HG03342 (cell line): ENCODE results near the gene PRR23E.

Source experiments
- ATAC-seq: cut with Tn5 transposase; IDR thresholded peaks from one replicate; pipeline ENCODE4 v1.9.1; 2021; ENCODE audit warnings: mild to moderate bottlenecking, moderate library complexity; ENCODE audit not compliant: unreplicated experiment

PRR23E gene

GRCh38 chr3:127164615-127165014 is 28.3 kb upstream of the PRR23E start:
- ATAC-seq, result no peak

- ATAC-seq, result no peak
These were observed 27.9 kb upstream of the PRR23E start for GRCh38 chr3:127165036-127165435.

- no peak for ATAC-seq
These were observed 27.0 kb upstream of the PRR23E start for GRCh38 chr3:127165694-127166485.

DNA sequence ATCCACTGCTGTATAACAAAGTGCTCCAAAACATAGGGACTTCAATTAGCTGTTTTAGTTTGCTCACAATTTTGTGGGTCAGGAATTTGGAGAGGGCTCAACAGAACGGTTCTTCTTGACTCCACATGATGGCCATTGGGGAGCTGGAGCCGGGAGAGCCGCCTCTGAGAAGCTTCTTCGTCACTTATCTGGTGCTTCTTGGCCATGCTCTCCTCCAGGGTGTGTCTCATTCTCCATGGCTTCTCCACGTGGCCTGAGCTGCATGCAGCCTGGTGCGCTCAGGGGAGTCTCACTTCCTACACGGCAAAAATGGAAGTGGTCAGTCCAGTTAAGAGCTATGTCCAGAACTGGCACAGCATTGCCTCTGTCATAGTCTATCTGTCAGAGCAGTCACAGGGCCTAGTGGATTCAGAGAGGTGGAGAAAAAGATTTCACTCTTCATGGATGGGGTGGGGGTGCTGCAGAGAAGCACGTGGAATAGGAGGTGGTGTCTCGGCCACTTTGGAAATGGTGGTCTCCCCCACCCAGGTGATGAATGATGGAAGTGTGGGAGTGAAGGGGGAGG is 26.3 kb upstream of the PRR23E start:
- ATAC-seq, result no peak

DNA sequence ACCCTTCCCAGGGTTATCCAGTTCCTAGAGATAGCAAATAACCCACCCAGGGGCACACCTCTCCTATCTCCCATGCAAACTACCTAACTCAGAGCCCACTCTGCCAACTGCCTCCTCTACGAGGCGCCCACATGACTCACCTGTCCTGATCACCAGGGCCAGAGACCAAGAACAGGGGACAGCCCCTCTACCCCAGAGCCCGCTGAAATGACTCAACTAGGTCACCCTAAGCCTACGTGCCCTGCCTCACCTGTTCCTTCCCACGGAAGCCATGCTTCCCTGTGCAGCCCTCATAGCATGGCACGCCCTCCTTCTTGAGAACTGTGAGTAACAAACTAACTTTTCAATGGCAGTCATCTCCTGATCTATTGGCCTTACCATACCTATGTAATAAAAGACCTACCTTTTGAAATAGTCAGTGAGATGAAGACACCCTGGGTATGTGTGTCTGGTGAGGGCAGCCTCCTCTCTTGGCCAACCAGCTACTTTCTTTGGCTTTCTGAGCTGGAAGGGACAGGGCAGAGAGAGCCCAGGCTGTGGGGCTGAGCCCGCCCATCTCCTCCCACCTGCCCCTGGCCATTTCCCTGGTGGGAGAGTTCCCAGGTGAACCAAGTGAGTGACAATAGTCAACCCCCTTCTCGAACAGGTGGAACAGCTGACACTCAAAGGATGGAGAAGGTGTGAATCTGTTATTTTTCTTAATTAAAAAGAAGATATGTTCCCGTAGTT is 25.5 kb upstream of the PRR23E start:
- no peak for ATAC-seq

DNA sequence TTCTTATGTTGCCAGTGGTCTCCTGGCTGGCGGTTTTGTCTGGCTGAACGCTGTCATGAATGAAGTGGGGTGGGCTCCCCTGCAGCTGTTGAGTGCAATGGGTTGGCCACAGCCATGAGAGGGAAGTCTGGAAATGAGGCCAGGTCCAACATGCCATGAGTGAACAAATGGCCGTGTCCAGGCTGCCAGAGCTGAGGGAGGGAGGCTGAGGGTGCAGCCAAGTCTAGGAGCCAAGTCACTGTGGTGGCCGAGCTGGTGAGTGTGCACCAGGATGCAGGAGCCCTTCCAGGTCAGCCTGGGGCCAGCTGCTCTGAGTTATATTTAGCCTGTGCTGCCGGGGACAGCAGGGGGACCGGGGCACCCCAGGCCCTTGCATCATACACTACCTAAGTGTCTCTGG is 24.7 kb upstream of the PRR23E start:
- ATAC-seq, result no peak

DNA sequence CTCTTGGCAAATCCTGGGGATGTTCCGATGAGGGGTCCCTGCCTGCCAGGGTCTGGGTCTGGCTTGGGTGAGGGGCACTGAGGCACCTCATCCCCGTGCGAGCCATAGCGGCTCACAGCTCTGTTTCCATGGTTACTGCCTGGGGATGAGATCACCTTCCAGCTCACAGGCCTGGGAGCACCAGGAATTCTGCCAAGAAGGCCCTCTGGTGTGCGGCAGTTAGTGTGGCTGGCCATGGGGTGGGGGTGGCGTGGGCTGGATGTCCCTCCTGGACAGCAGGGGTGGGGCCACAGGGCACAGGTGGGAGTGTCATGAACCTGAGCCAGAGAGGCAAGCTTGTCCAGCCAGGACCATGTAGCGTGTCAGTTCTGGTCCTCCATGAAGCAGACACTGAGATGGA is 22.1 kb upstream of the PRR23E start:
- no peak for ATAC-seq

- ATAC-seq, result no peak
These were observed 21.6 kb upstream of the PRR23E start for GRCh38 chr3:127171320-127171719.

- ATAC-seq, result no peak
These were observed 21.2 kb upstream of the PRR23E start for GRCh38 chr3:127171721-127172120.

GRCh38 chr3:127172211-127172610 is 20.7 kb upstream of the PRR23E start:
- no peak for ATAC-seq

DNA sequence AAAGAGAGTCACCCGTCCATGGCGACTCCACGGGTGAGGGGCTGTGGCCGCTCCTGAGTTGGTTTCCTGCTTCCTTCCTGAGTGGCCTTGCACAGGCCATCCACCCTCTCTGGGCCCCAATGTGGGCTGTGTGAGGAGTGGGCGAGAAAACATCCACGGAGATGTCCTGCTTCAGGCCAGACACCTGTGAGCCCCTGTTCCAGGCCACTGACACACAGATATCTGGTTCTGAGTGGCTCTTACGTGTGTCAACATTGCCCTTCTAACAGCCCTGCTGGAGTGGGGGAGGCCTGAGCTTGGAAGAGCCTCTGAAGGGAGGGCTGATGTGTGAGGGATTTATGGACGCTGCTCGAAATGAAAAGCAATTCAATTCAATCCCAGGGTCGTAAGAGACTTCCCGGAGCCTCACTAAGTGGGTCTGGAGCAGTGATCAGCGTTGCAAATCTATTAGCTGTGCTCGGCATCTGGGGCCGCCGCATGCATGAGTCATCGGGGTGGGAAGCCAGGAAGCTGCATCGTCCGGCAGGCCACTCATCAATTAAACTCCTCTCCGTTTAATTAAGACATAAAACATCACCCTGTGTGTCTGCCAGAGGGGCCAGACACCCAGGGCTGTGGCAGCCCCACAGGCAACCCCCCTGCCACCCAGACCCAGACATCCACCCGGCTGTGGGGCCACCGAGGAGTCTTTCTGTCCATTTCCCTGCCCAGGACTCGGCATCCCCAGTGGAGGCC is 20.0 kb upstream of the PRR23E start:
- no peak for ATAC-seq

GRCh38 chr3:127173516-127174166 is 19.3 kb upstream of the PRR23E start:
- no peak for ATAC-seq

DNA sequence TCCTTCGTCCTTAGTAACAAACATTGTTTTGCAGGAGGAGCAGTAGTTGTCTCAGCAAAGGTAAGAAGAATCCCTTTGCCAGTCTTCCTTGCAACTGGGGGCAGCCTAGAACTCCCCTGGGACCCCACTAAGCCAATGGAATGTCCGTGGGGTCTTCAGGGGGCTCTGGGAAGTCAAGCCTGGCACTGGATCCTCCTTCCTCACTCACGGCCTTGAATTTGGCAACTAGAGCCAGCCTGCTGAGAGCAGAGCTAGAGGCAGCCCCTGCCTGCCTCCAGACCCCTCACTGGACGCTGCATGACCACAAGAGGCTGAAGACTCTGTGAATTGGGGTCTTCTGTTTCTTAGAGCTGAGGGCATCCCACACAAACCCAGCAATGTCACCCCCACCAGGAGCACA is 18.6 kb upstream of the PRR23E start:
- ATAC-seq, result no peak

- no peak for ATAC-seq
These were observed 18.2 kb upstream of the PRR23E start for GRCh38 chr3:127174715-127175140.

GRCh38 chr3:127175272-127175671 is 17.7 kb upstream of the PRR23E start:
- no peak for ATAC-seq

- no peak for ATAC-seq
These were observed 15.7 kb upstream of the PRR23E start for GRCh38 chr3:127177226-127177625.

DNA sequence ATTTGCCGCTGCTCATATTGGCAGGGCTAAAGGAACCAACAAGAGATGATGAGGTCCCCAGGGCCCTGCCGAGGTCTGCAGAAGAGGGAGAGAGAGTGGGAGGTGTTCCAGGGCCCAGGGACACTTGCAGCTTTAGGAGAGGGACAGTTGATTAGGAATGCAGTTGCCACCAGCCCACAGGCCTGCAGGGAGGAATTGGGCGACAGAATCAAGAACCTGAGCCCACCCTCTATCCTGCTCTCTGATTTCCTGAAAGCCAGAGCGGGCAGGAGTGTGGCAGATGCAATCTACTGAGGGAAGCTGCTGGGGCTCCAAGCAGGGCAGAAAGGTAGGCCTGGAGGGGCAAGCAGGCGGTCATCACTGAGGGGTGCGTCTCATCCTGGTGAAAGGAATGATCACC is 12.1 kb upstream of the PRR23E start:
- ATAC-seq, result no peak

DNA sequence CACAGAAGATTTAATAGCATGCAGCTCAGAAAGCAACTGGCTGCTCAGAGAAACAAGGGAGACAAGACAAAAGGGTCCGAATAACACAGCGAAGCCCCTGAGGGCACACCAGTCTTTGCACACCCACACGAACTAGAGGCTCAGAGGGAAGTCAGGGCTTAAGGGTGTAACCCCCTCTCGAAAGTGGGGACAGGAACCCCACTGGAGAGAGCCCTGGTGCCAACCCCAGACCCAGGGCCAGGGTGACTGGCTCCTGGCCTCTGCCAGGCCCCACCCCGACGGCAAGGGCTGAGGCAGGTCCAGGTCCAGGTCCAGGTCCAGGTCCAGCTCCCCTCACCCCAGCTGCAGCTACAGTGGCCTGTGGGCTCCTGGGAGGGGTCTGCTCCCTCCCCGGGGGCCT is 10.5 kb upstream of the PRR23E start:
- ATAC-seq, result no peak

GRCh38 chr3:127182848-127183714 is 9.8 kb upstream of the PRR23E start:
- ATAC-seq, result no peak
